K562 (cell line): ENCODE data around the gene SYK. TPM values are rescaled to one million over a fixed set of nuclear protein-coding genes. Genes with fewer than 3 reads are reported as not detected.
A peak's percentile ranks its signal among the peaks of the same experiment; 100 is the strongest.

ENCODE experiments used
- BMI1 ChIP-seq: fragments of 150-350 bp; IDR thresholded peaks from 2 replicates; pipeline ENCODE4 v1.6.1; 2014; ENCODE audit warnings: low read length
- CBFA2T2 ChIP-seq: fragments of 450-650 bp; conservative IDR thresholded peaks from 2 replicates; pipeline ENCODE4 v1.6.1; 2017; ENCODE audit warnings: mild to moderate bottlenecking
- CCAR2 ChIP-seq: fragments of 200-400 bp; formaldehyde crosslinking; IDR thresholded peaks from 2 replicates; pipeline ENCODE4 v1.6.1; 2017; ENCODE audit warnings: mild to moderate bottlenecking, low read depth, low read length
- COPS2 ChIP-seq: fragments of 450-650 bp; conservative IDR thresholded peaks from 2 replicates; pipeline ENCODE4 v1.6.1; 2016; ENCODE audit warnings: mild to moderate bottlenecking, moderate library complexity
- CXXC5 ChIP-seq: fragments of 250-450 bp; sonication (Bioruptor Pico); IDR thresholded peaks from 2 replicates; pipeline ENCODE4 v1.8.0; 2022; ENCODE audit warnings: inconsistent platforms, mild to moderate bottlenecking, moderate library complexity
- DMBX1 ChIP-seq: fragments of 250-450 bp; sonication (Bioruptor Pico); IDR thresholded peaks from 2 replicates; pipeline ENCODE4 v1.8.0; 2022; ENCODE audit warnings: inconsistent platforms, mild to moderate bottlenecking, moderate library complexity, borderline replicate concordance
- DPF2 ChIP-seq: fragments of 450-650 bp; IDR thresholded peaks from 2 replicates; pipeline ENCODE4 v1.6.1; 2016
- ERF ChIP-seq: fragments of 450-650 bp; formaldehyde crosslinking; IDR thresholded peaks from 2 replicates; pipeline ENCODE4 v1.4.0; 2020; ENCODE audit warnings: mild to moderate bottlenecking, mixed read lengths
- ETV1 ChIP-seq: fragments of 450-650 bp; conservative IDR thresholded peaks from 2 replicates; pipeline ENCODE4 v1.6.1; 2016; ENCODE audit warnings: missing genetic modification characterization, control low read depth, low read depth, missing compliant biosample characterization
- JUND ChIP-seq, 2 experiments: IDR thresholded peaks; 2 replicates in 1 of 2; 3 replicates in 1 of 2; pipeline ENCODE4 v1.6.1; 2011; ENCODE audit warnings: borderline replicate concordance in 2 of 2, low read depth in 2 of 2, low read length in 2 of 2, improper control_type of control experiment in 1 of 2, missing biosample characterization in 1 of 2, missing genetic modification characterization in 1 of 2, missing genetic modification reagents in 1 of 2
- POU5F1 ChIP-seq: fragments of 150-350 bp; IDR thresholded peaks from 2 replicates; pipeline ENCODE4 v1.6.1; 2014; ENCODE audit warnings: borderline replicate concordance, low read length, low read depth, mild to moderate bottlenecking; ENCODE audit not compliant: partially characterized antibody
- SREBF1 ChIP-seq: fragments of 150-350 bp; IDR thresholded peaks from 2 replicates; pipeline ENCODE4 v1.6.1; 2014; ENCODE audit warnings: antibody characterized with exemption, low read depth, low read length, borderline replicate concordance
- TCF7 ChIP-seq: sonication (generic); IDR thresholded peaks from 2 replicates; pipeline ENCODE4 v1.6.1; 2016; ENCODE audit warnings: antibody characterized with exemption, borderline replicate concordance
- TOE1 ChIP-seq, 2 experiments: fragments of 450-650 bp in 1 of 2; sonication (generic) in 1 of 2; formaldehyde crosslinking in 1 of 2; IDR thresholded peaks; 2 replicates each; pipeline versions ENCODE4 v1.7.1 to v1.8.0; 2016 to 2022; ENCODE audit warnings: borderline replicate concordance in 2 of 2, mild to moderate bottlenecking in 2 of 2, antibody characterized with exemption in 1 of 2, inconsistent platforms in 1 of 2, low read depth in 1 of 2, missing genetic modification reagents in 1 of 2, moderate library complexity in 1 of 2
- WHSC1 ChIP-seq: IDR thresholded peaks from one replicate; pipeline ENCODE4 v1.6.1; 2012; ENCODE audit warnings: low read length, control low read depth, inconsistent platforms
- ZNF212 ChIP-seq: fragments of 450-650 bp; formaldehyde crosslinking; IDR thresholded peaks from 2 replicates; pipeline ENCODE4 v1.4.0; 2020; ENCODE audit warnings: mild to moderate bottlenecking
- ZNF395 ChIP-seq: fragments of 200-800 bp; sonication (Bioruptor generic); IDR thresholded peaks from 2 replicates; pipeline ENCODE4 v1.6.1; 2017; ENCODE audit warnings: missing genetic modification characterization, missing compliant biosample characterization
- ZNF511 ChIP-seq: sonication (generic); formaldehyde crosslinking; IDR thresholded peaks from 2 replicates; pipeline ENCODE4 v1.8.0; 2022; ENCODE audit warnings: mild to moderate bottlenecking, missing genetic modification reagents
- ZNF695 ChIP-seq: fragments of 450-650 bp; formaldehyde crosslinking; IDR thresholded peaks from 2 replicates; pipeline ENCODE4 v1.4.0; 2020; ENCODE audit warnings: mild to moderate bottlenecking, moderate library complexity
- polyA plus RNA-seq, 8 experiments: library from polyadenylated mRNA; depleted of rRNA in 4 of 8; stranded (reverse) in 5 of 8; unstranded in 3 of 8; fragments of >200 nt; fragmentation: Nextera tagmentation in 2 of 8; fragmentation: Illumina TruSeq in 1 of 8; extraction: Ambion mirVana in 2 of 8; extraction: Trizol in 1 of 8; gene quantifications; 2 replicates each; pipeline versions ENCODE4 v1.2.1 to v1.2.3, GENCODE V29; 2011 to 2014; ENCODE audit warnings: inconsistent platforms in 1 of 8, missing spikeins in 1 of 8
- total RNA-seq, 7 experiments: library from RNA; depleted of rRNA in 6 of 7; stranded (reverse); fragments of >200 nt in 6 of 7; fragmentation: Illumina TruSeq in 2 of 7; extraction: Trizol in 2 of 7; gene quantifications; 2 replicates each; pipeline versions ENCODE4 v1.2.1 to v1.2.3, GENCODE V29; 2011 to 2021; ENCODE audit warnings: low replicate concordance in 1 of 7
- TF ChIP-seq, protein P1 (sequence below): sonication (generic); formaldehyde crosslinking; IDR thresholded peaks from 2 replicates; pipeline ENCODE4 v1.8.0; 2022; ENCODE audit warnings: mild to moderate bottlenecking, missing genetic modification reagents

Gene SYK
- total and polyA plus RNA-seq, 9 of the 15 experiments (the other 6 are each of a cell fraction or from before 2014, with no cell fraction given): 3.9 to 32.7 (median 16.7) TPM

DNA sequence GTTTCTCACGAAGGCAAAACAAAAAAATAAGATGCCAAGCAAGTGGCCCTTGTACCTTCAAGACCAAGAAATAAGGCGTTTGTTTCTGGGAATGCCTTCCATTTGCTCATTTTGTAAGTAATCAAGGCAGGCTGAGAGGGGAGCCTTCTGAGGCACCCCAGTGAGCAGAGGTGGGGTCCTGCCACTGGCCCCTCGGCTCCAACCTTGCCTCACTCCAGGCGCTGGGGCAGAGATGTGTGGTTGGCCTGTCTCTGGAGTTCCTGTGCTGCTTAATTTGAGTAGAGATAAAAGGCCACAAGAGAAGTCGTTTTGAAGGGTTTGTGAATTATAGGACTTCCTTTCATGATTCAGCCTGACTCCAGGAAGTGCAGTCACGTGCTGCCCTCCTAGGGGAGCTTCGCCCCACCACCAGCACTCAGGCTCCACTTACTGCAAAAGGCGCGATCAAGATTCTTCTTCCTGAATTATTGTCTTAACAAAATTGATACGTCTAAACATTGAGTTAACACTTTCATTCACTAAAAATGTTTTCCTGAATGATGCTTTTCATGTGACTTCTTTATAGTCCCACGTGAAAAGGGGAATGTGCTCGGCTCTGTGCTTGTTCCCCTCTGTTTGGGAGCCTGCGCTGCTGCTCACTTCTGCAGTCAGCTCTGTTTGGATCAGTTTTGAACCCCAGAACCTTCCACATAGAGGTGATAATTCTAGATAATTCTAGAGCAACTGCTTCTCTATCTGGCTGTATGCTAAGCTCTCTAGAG lies 13.7 kb downstream of the SYK start (continued):
- TF ChIP-seq BMI1 (no peak), TOE1 (IDR thresholded peaks at IDR 0.05; ENCODE audit: borderline replicate concordance) (peak; percentile 84; the same call in 1 of the 2 replicates), TOE1 (CRISPR knock-in tag; IDR thresholded peaks at IDR 0.05; ENCODE audit: borderline replicate concordance, low read depth) (no peak), ETV1 (tag) (peak; percentile 88), CXXC5 (CRISPR knock-in tag) (peak; percentile 33), ZNF212 (CRISPR knock-in tag) (no peak), DPF2 (peak; percentile 22; the same call in 1 of the 2 replicates), COPS2 (no peak), WHSC1 (no peak), SREBF1 (no peak), ZNF695 (CRISPR knock-in tag) (no peak), CCAR2 (no peak), JUND (IDR thresholded peaks at IDR 0.05; ENCODE audit: borderline replicate concordance, low read depth, low read length) (peak; percentile 32; the same call in 1 of the 2 replicates), JUND (tag; IDR thresholded peaks at IDR 0.05; ENCODE audit: borderline replicate concordance, low read depth, low read length) (peak; percentile 50; the same call in 1 of the 3 replicates), ZNF395 (CRISPR knock-in tag) (no peak), ERF (no peak), ZNF511 (no peak), DMBX1 (CRISPR knock-in tag) (no peak), TCF7 (no peak), POU5F1 (no peak), CBFA2T2 (peak; percentile 46)
- TF ChIP-seq, protein P1, sequence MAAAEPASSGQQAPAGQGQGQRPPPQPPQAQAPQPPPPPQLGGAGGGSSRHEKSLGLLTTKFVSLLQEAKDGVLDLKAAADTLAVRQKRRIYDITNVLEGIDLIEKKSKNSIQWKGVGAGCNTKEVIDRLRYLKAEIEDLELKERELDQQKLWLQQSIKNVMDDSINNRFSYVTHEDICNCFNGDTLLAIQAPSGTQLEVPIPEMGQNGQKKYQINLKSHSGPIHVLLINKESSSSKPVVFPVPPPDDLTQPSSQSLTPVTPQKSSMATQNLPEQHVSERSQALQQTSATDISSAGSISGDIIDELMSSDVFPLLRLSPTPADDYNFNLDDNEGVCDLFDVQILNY (CRISPR knock-in tag): no peak
